K562 (cell line): ENCODE measurements around the gene NEURL4. TPM values are rescaled to one million over a fixed set of nuclear protein-coding genes. Genes with fewer than 3 reads are reported as not detected.
A peak's percentile ranks its signal among the peaks of the same experiment; 100 is the strongest.

Experiments used
- ATAC-seq: fragments of 200-7000 bp; cut with Tn5 transposase; 3 replicates; pipeline ENCODE4 v1.9.1; 2020; ENCODE audit warnings: moderate library complexity
- BruUV-seq: library from RNA; stranded (reverse); fragments of 400-500 nt; replicated peaks from 2 replicates; lab custom pipeline; 2021; lab: Mats Ljungman, UMichigan
- CTCF ChIA-PET: fragments of 300-600 bp; formaldehyde crosslinking; extraction: SDS; loops from one replicate; lab custom pipeline; 2021; ENCODE audit warnings: low intra/inter-chr PET ratio; lab: Yijun Ruan, JAX
- POLR2A ChIA-PET: fragments of 300-600, 350-650 bp; sonication (Branson Sonifier 250); formaldehyde crosslinking; extraction: SDS; loops from one replicate; lab custom pipeline; 2021; ENCODE audit warnings: antibody characterized with exemption, inconsistent platforms; lab: Yijun Ruan, JAX
- DNase-seq, 4 experiments: peaks; one replicate each; pipeline versions ENCODE4 v3.0.0 to v3.0.0-alpha.2; 2011 to 2018; ENCODE audit warnings: low spot score in 3 of 4, mixed read lengths in 3 of 4; ENCODE audit errors: extremely low read depth in 1 of 4
- FAIRE-seq: peaks from 2 replicates; lab custom pipeline; 2011; peaks lifted over from hg19 to GRCh38; lab: Jason Lieb, UNC
- H2AFZ ChIP-seq: 2 replicates; pipeline ENCODE4 v1.6.0; 2011; ENCODE audit warnings: low read depth, low read length, control low read depth, inconsistent platforms
- H3K27ac ChIP-seq: fragments of 200-600 bp; 3 replicates; pipeline ENCODE4 v1.8.0; 2011; ENCODE audit warnings: low read depth, mild to moderate bottlenecking, control low read depth, inconsistent platforms, low read length, moderate library complexity, mixed read lengths; ENCODE audit errors: extremely low read depth
- H3K27me3 ChIP-seq, 2 experiments: fragments of 300-600 bp in 1 of 2; 2 replicates in 1 of 2; 3 replicates in 1 of 2; pipeline versions ENCODE4 v1.6.0 to v1.8.0; 2011; ENCODE audit warnings: inconsistent platforms in 2 of 2, low read length in 2 of 2, mild to moderate bottlenecking in 1 of 2, mixed read lengths in 1 of 2, moderate library complexity in 1 of 2; ENCODE audit not compliant: control insufficient read depth in 2 of 2, insufficient read depth in 2 of 2
- H3K36me3 ChIP-seq: fragments of 300-600 bp; 3 replicates; pipeline ENCODE4 v1.8.0; 2011; ENCODE audit warnings: mild to moderate bottlenecking, low read length, inconsistent platforms; ENCODE audit not compliant: control insufficient read depth, insufficient read depth
- H3K4me1 ChIP-seq, 2 experiments: fragments of 200-600 bp in 1 of 2; replicated peaks in 1 of 2; 2 replicates in 1 of 2; 3 replicates in 1 of 2; pipeline versions ENCODE4 v1.5.1 to v1.8.0; 2011; ENCODE audit warnings: inconsistent platforms in 2 of 2, low read length in 2 of 2, mild to moderate bottlenecking in 1 of 2, mixed read lengths in 1 of 2, moderate library complexity in 1 of 2; ENCODE audit not compliant: control insufficient read depth in 2 of 2, insufficient read depth in 2 of 2
- H3K4me2 ChIP-seq: 2 replicates; pipeline ENCODE4 v1.6.1; 2011; ENCODE audit warnings: low read length, control low read depth, inconsistent platforms, mixed read lengths; ENCODE audit not compliant: insufficient read depth
- H3K4me3 ChIP-seq: fragments of 200-600 bp; sonication (generic), shearing (Covaris generic); 2 replicates; pipeline ENCODE4 v1.5.1; 2016; ENCODE audit warnings: control low read depth, inconsistent platforms
- H3K79me2 ChIP-seq: fragments of 200-600 bp; 3 replicates; pipeline ENCODE4 v1.8.0; 2011; ENCODE audit warnings: low read length, inconsistent platforms; ENCODE audit not compliant: control insufficient read depth, insufficient read depth
- H3K9ac ChIP-seq, 2 experiments: 2 replicates each; pipeline versions ENCODE4 v1.6.0 to v1.6.1; 2011; ENCODE audit warnings: low read depth in 2 of 2, low read length in 2 of 2, control low read depth in 1 of 2, inconsistent platforms in 1 of 2, mild to moderate bottlenecking in 1 of 2, mixed read lengths in 1 of 2; ENCODE audit not compliant: insufficient read depth in 1 of 2
- H3K9me1 ChIP-seq: one replicate; pipeline ENCODE4 v1.6.0; 2011; ENCODE audit warnings: inconsistent platforms, mild to moderate bottlenecking, low read length, moderate library complexity; ENCODE audit not compliant: control insufficient read depth, insufficient read depth
- H3K9me3 ChIP-seq: replicated peaks from 2 replicates; pipeline ENCODE4 v1.5.1; 2011; ENCODE audit warnings: low read depth, low read length, inconsistent platforms; ENCODE audit not compliant: control insufficient read depth, insufficient read depth
- H4K20me1 ChIP-seq: replicated peaks from 2 replicates; pipeline ENCODE4 v1.6.1; 2011; ENCODE audit warnings: low read length, inconsistent platforms, mixed read lengths; ENCODE audit not compliant: control insufficient read depth, insufficient read depth
- FOSL1 ChIP-seq: fragments of 200-800 bp; sonication (Bioruptor generic); conservative IDR thresholded peaks from 2 replicates; pipeline ENCODE4 v1.6.1; 2016; ENCODE audit warnings: missing genetic modification characterization, missing compliant biosample characterization
- FOXJ2 ChIP-seq: fragments of 200-800 bp; sonication (Bioruptor generic); IDR thresholded peaks from 2 replicates; pipeline ENCODE4 v1.6.1; 2016; ENCODE audit warnings: missing genetic modification characterization, missing compliant biosample characterization
- KDM2B ChIP-seq: fragments of 250-450 bp; sonication (Bioruptor Pico); IDR thresholded peaks from 2 replicates; pipeline ENCODE4 v1.8.0; 2021; ENCODE audit warnings: mild to moderate bottlenecking, moderate library complexity
- NR4A1 ChIP-seq, 2 experiments: fragments of 250-450 bp in 1 of 2; fragments of 450-650 bp in 1 of 2; sonication (Bioruptor Pico) in 1 of 2; IDR thresholded peaks; 2 replicates each; pipeline versions ENCODE4 v1.4.0 to v1.6.1; 2016 to 2020; ENCODE audit warnings: mild to moderate bottlenecking in 2 of 2, missing compliant biosample characterization in 1 of 2, missing genetic modification characterization in 1 of 2, moderate library complexity in 1 of 2
- POLR2B ChIP-seq: fragments of 450-650 bp; IDR thresholded peaks from 2 replicates; pipeline ENCODE4 v1.6.1; 2018; ENCODE audit warnings: low read depth; ENCODE audit not compliant: partially characterized antibody
- POLR3G ChIP-seq: IDR thresholded peaks from 2 replicates; pipeline ENCODE4 v1.6.1; 2011; ENCODE audit not compliant: insufficient read length, insufficient replicate concordance; ENCODE audit errors: extremely low read depth
- RBM22 ChIP-seq: fragments of 200-400 bp; formaldehyde crosslinking; IDR thresholded peaks from 2 replicates; pipeline ENCODE4 v1.6.1; 2018; ENCODE audit warnings: low read length, low read depth; ENCODE audit not compliant: poor library complexity, severe bottlenecking
- TAF15 ChIP-seq: fragments of 200-400 bp; formaldehyde crosslinking; IDR thresholded peaks from 2 replicates; pipeline ENCODE4 v1.6.1; 2017; ENCODE audit warnings: mild to moderate bottlenecking, low read depth, low read length, moderate library complexity
- USF2 ChIP-seq: sonication (generic); formaldehyde crosslinking; IDR thresholded peaks from 2 replicates; pipeline ENCODE4 v1.5.0; 2020; ENCODE audit warnings: missing genetic modification reagents
- ZNF121 ChIP-seq: sonication (generic); formaldehyde crosslinking; conservative IDR thresholded peaks from 2 replicates; pipeline ENCODE4 v1.8.0; 2022; ENCODE audit warnings: missing genetic modification reagents
- ZNF655 ChIP-seq: fragments of 250-450 bp; sonication (Bioruptor Pico); IDR thresholded peaks from 2 replicates; pipeline ENCODE4 v1.5.0; 2021
- ZNF77 ChIP-seq: fragments of 250-450 bp; sonication (Bioruptor Pico); IDR thresholded peaks from 2 replicates; pipeline ENCODE4 v1.5.0; 2020
- WGBS: fragments of 100-300 bp; shearing (Covaris generic); methylation state at CpG from one replicate; pipeline ENCODE4 v1.1.6; 2016; ENCODE audit warnings: low coverage, mixed read lengths; ENCODE audit not compliant: insufficient coverage; ENCODE audit errors: missing lambda C conversion rate; 5-methylcytosine and 5-hydroxymethylcytosine counted together
- in situ Hi-C: fragments of 300-500 bp; cut with MboI; formaldehyde crosslinking; loops from 4 replicates; pipeline ENCODE4 v1.15.0; 2018; ENCODE audit warnings: inconsistent platforms, mixed read lengths
- intact Hi-C: fragments of 100-400 bp; cut with micrococcal nuclease; formaldehyde crosslinking; loops from 2 replicates; pipeline ENCODE4 v1.14.2; 2022
- polyA plus RNA-seq, 8 experiments: library from polyadenylated mRNA; depleted of rRNA in 4 of 8; stranded (reverse) in 5 of 8; unstranded in 3 of 8; fragments of >200 nt; fragmentation: Nextera tagmentation in 2 of 8; fragmentation: Illumina TruSeq in 1 of 8; extraction: Ambion mirVana in 2 of 8; extraction: Trizol in 1 of 8; gene quantifications; 2 replicates each; pipeline versions ENCODE4 v1.2.1 to v1.2.3, GENCODE V29; 2011 to 2014; ENCODE audit warnings: inconsistent platforms in 1 of 8, missing spikeins in 1 of 8
- total RNA-seq, 7 experiments: library from RNA; depleted of rRNA in 6 of 7; stranded (reverse); fragments of >200 nt in 6 of 7; fragmentation: Illumina TruSeq in 2 of 7; extraction: Trizol in 2 of 7; gene quantifications; 2 replicates each; pipeline versions ENCODE4 v1.2.1 to v1.2.3, GENCODE V29; 2011 to 2021; ENCODE audit warnings: low replicate concordance in 1 of 7

Gene NEURL4
- total and polyA plus RNA-seq, 9 of the 15 experiments (the other 6 are each of a cell fraction or from before 2014, with no cell fraction given) = 0.08 to 37.4 (median 11.5) TPM

- TF ChIP-seq FOXJ2 (no peak), ZNF77 (CRISPR knock-in tag) (no peak), TAF15 (no peak), FOSL1 (tag) (no peak), POLR2B (no peak), POLR3G (no peak), ZNF121 (CRISPR knock-in tag) (no peak)
Observed at GRCh38 chr17:7295230-7296180, 33.6 kb downstream of the NEURL4 start (continued).

- H3K36me3 ChIP-seq = no peaks in the 10 kb centered on the region
- no peak for FAIRE-seq
- POLR2A ChIA-PET = no interaction called here
- peak in 3 of 4 experiments; percentile 35 to 62 (median 42) for DNase-seq
- no peaks in the 10 kb centered on the region for H3K9me3 ChIP-seq
- no TSS peak for BruUV-seq
- H3K79me2 ChIP-seq = no peaks in the 10 kb centered on the region
- no peaks in the 10 kb centered on the region for H3K27me3 ChIP-seq
- no peaks in the 10 kb centered on the region for H4K20me1 ChIP-seq
- no peak within 1 kb of the TSS for H2AFZ ChIP-seq
- no CpG with 5 or more reads among the region's 57 CpGs for WGBS
- CTCF ChIA-PET = interaction anchor here (2.5 kb wide), 1 partner anchor 14 kb away, joined by 19 read pairs; the partner anchor contains the start of gene SLC2A4
- H3K9me1 ChIP-seq = no peaks in the 10 kb centered on the region
- intact Hi-C loops (loop anchor here (5.0 kb wide), 1 partner anchor 242 kb away; no protein-coding TSS in a partner anchor), in situ Hi-C loops (no loop called here)
- TF ChIP-seq ZNF655 (CRISPR knock-in tag) = no peak
- no peak for TF ChIP-seq KDM2B
- TF ChIP-seq USF2 = peak; percentile 39; the same call in 1 of the 2 replicates
- TF ChIP-seq NR4A1 (CRISPR knock-in tag; IDR thresholded peaks at IDR 0.05) = no peak
- no peak for TF ChIP-seq NR4A1 (tag; IDR thresholded peaks at IDR 0.05)
- no peak for TF ChIP-seq RBM22
- ATAC-seq = no peak
- H3K4me2 ChIP-seq = peak within 1 kb of the TSS; percentile 6; the same call in 1 of the 2 replicates
- no peak within 1 kb of the TSS for H3K4me3 ChIP-seq
- H3K4me1 ChIP-seq = peaks cover 17 to 47% of the 10 kb centered on the region in 2 experiments
- H3K27ac ChIP-seq = no peak within 1 kb of the TSS
- peak within 1 kb of the TSS in 1 of 2 experiments; percentile 74; a peak in 2 of 4 replicates for H3K9ac ChIP-seq
Observed at GRCh38 chr17:7294614-7295153, 34.5 kb downstream of the NEURL4 start, which contains the start of gene YBX2. Gene YBX2, minus strand, starts transcription at chr17:7294639. Its CDS starts 139 bp downstream, at chr17:7294500.
